ENCODE data around the gene CPT1A. TPM values are rescaled to one million over a fixed set of nuclear protein-coding genes. Genes with fewer than 3 reads are reported as not detected.

The CPT1A gene
- total RNA-seq, 1 experiment from 2014 or later: 153 TPM

DNA sequence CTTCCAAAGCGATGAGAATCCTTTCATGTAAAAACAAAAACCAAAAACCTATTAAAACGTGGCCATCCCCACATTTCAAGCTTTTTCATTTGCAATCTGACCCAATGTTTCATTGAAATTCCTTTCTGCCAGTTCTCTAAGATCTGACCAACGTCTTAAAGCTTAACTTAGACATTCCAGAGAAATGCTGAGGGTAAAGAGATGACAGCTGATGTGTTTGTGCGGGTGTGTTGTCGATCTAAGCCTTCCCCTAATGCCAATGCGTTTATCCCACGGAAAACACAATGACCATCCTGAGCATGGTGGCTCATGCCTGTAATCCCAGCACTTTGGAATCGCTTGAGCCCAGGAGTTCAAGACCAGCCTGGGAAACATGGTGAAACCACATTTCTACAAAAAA is 84.0 kb downstream of the CPT1A start:
- DNase-seq (ENCODE audit: low read depth, low spot score): no peak
- ChIA-PET CTCF (no interaction called here), POLR2A (no interaction called here)
- H3K27me3 ChIP-seq (ENCODE audit: control insufficient read depth, insufficient read depth, low read length): no peaks in the 10 kb centered on the region
- H3K9me3 ChIP-seq (ENCODE audit: control insufficient read depth, insufficient read depth, low read depth, low read length): no peaks in the 10 kb centered on the region
- H3K27ac ChIP-seq (ENCODE audit: low read length): no peak overlapping the region
- intact Hi-C loops (cut with micrococcal nuclease; ENCODE audit: unreplicated experiment): no loop called here
- no TSS peak for BruUV-seq (replicated peaks)
- TF ChIP-seq TCF7L2 (IDR thresholded peaks at IDR 0.05; ENCODE audit: low read depth, low read length) (no peak), POLR2AphosphoS5 (IDR thresholded peaks at IDR 0.05; ENCODE audit: low read depth, low read length) (no peak), SIN3A (IDR thresholded peaks at IDR 0.05; ENCODE audit: borderline replicate concordance, insufficient read depth, low read depth, low read length) (no peak), REST (IDR thresholded peaks at IDR 0.05; ENCODE audit: insufficient read depth in 1 of 2, low read depth in 2 of 2, low read length in 1 of 2) (no peak)
- TF ChIP-seq, protein P1, sequence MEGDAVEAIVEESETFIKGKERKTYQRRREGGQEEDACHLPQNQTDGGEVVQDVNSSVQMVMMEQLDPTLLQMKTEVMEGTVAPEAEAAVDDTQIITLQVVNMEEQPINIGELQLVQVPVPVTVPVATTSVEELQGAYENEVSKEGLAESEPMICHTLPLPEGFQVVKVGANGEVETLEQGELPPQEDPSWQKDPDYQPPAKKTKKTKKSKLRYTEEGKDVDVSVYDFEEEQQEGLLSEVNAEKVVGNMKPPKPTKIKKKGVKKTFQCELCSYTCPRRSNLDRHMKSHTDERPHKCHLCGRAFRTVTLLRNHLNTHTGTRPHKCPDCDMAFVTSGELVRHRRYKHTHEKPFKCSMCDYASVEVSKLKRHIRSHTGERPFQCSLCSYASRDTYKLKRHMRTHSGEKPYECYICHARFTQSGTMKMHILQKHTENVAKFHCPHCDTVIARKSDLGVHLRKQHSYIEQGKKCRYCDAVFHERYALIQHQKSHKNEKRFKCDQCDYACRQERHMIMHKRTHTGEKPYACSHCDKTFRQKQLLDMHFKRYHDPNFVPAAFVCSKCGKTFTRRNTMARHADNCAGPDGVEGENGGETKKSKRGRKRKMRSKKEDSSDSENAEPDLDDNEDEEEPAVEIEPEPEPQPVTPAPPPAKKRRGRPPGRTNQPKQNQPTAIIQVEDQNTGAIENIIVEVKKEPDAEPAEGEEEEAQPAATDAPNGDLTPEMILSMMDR (IDR thresholded peaks at IDR 0.05): no peak
- in situ Hi-C loops (cut with HindIII; ENCODE audit: low pct_unique_long_range_greater_than_20kb, low sequenced_read_pairs): no loop called here
- H3K4me1 ChIP-seq (ENCODE audit: control insufficient read depth, insufficient read depth, low read length): no peaks in the 10 kb centered on the region
- no peak for ATAC-seq
- no peak overlapping the region for H3K4me3 ChIP-seq (ENCODE audit: low read depth in 2 of 2, low read length in 2 of 2)
- H3K36me3 ChIP-seq (ENCODE audit: control insufficient read depth, insufficient read depth, low read length): peaks cover 15% of the 10 kb centered on the region

DNA sequence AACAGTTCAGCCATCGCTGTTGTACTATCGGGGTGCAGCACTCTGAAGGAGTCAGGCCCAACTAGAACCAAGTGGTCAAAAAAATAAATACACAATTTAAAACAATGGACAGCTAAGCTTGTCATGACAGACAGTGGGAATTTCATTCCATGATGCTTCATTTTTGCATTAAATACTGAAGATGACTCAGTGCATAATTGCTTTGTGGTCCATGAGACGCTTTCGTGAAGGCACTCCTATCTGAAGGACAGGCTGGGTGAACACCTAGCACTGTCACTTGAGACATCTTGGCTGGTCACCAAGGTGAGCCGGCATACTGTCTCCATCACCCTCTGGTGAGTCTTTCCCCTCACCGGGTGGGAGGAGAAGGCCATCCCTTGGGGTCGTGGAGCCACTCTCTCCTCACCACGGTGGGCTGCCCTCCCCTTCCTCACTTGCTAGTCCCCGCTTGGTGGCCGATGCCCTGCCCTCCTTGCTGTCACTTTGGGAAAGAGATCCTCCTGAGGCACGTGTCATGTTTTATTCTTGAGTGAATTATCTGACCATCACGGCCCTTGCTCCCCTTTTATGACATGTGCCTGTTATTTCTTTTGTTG is 85.4 kb downstream of the CPT1A start:
- ATAC-seq (no peak), DNase-seq (ENCODE audit: low read depth, low spot score) (no peak)
- no peaks in the 10 kb centered on the region for H3K4me1 ChIP-seq (ENCODE audit: control insufficient read depth, insufficient read depth, low read length)
- intact Hi-C loops (cut with micrococcal nuclease; ENCODE audit: unreplicated experiment) (no loop called here), in situ Hi-C loops (cut with HindIII; ENCODE audit: low pct_unique_long_range_greater_than_20kb, low sequenced_read_pairs) (no loop called here)
- no peak overlapping the region for H3K27ac ChIP-seq (ENCODE audit: low read length)
- no peaks in the 10 kb centered on the region for H3K9me3 ChIP-seq (ENCODE audit: control insufficient read depth, insufficient read depth, low read depth, low read length)
- TF ChIP-seq SIN3A (IDR thresholded peaks at IDR 0.05; ENCODE audit: borderline replicate concordance, insufficient read depth, low read depth, low read length) (no peak), TCF7L2 (IDR thresholded peaks at IDR 0.05; ENCODE audit: low read depth, low read length) (no peak), POLR2AphosphoS5 (IDR thresholded peaks at IDR 0.05; ENCODE audit: low read depth, low read length) (no peak; the same call in 1 of the 2 replicates), REST (IDR thresholded peaks at IDR 0.05; ENCODE audit: insufficient read depth in 1 of 2, low read depth in 2 of 2, low read length in 1 of 2) (no peak)
- TF ChIP-seq, protein P1 (IDR thresholded peaks at IDR 0.05): no peak
- no peak overlapping the region for H3K4me3 ChIP-seq (ENCODE audit: low read depth in 2 of 2, low read length in 2 of 2)
- H3K36me3 ChIP-seq (ENCODE audit: control insufficient read depth, insufficient read depth, low read length): peaks cover 12% of the 10 kb centered on the region
- ChIA-PET CTCF (no interaction called here), POLR2A (no interaction called here)
- BruUV-seq (replicated peaks): TSS peak; percentile 85
- no peaks in the 10 kb centered on the region for H3K27me3 ChIP-seq (ENCODE audit: control insufficient read depth, insufficient read depth, low read length)
